Astrocyte of the cerebellum (primary cell): ENCODE results near the gene TRPV4.

ENCODE experiments used
- DNase-seq: peaks from one replicate; pipeline ENCODE4 v3.0.0-alpha.2; 2011; ENCODE audit warnings: low read depth
- H3K4me3 ChIP-seq: 2 replicates; pipeline ENCODE4 v1.5.1; 2011; ENCODE audit warnings: mild to moderate bottlenecking, low read depth, low read length, moderate library complexity
- in situ Hi-C: cut with HindIII; loops from 2 replicates; pipeline ENCODE4 v1.10.0; 2017; ENCODE audit warnings: low sequenced_read_pairs
- TF ChIP-seq, protein P1 (sequence below): IDR thresholded peaks from 2 replicates; pipeline ENCODE4 v1.5.1; 2012; ENCODE audit warnings: low read length, low read depth, moderate library complexity, mild to moderate bottlenecking; ENCODE audit errors: missing control alignments

TRPV4 gene

DNA sequence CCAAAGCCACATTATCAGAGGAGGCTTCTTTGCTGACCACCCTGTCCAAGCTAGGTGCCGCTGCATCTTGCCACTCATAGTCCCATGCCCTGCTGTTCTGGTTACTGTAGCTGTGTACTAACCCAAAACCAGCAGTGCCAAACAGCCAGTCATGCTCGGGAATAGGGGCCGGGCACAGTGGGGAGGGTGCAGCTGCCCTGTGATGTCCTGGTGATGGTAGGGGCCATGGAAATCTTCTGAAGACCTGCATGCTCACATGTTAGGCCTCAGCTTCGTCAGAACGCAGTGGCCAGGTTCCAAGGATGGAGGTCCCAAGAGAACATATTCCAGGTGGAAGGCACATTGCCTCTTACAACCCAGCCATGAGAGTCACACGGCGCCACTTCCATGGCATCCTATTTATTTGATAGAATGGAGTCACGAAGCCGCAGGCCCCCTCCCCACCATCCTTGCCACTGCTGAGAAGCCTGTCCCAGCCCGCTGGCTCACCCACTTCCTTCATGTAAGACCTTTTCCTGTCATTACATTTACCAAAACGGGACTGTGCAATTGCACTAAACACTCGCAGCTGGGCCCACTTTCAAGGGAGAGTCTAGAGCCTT is 71.0 kb downstream of the TRPV4 start:
- in situ Hi-C loops: no loop called here
- no peak for DNase-seq
- TF ChIP-seq, protein P1, sequence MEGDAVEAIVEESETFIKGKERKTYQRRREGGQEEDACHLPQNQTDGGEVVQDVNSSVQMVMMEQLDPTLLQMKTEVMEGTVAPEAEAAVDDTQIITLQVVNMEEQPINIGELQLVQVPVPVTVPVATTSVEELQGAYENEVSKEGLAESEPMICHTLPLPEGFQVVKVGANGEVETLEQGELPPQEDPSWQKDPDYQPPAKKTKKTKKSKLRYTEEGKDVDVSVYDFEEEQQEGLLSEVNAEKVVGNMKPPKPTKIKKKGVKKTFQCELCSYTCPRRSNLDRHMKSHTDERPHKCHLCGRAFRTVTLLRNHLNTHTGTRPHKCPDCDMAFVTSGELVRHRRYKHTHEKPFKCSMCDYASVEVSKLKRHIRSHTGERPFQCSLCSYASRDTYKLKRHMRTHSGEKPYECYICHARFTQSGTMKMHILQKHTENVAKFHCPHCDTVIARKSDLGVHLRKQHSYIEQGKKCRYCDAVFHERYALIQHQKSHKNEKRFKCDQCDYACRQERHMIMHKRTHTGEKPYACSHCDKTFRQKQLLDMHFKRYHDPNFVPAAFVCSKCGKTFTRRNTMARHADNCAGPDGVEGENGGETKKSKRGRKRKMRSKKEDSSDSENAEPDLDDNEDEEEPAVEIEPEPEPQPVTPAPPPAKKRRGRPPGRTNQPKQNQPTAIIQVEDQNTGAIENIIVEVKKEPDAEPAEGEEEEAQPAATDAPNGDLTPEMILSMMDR: no peak
- H3K4me3 ChIP-seq: no peak overlapping the region

DNA sequence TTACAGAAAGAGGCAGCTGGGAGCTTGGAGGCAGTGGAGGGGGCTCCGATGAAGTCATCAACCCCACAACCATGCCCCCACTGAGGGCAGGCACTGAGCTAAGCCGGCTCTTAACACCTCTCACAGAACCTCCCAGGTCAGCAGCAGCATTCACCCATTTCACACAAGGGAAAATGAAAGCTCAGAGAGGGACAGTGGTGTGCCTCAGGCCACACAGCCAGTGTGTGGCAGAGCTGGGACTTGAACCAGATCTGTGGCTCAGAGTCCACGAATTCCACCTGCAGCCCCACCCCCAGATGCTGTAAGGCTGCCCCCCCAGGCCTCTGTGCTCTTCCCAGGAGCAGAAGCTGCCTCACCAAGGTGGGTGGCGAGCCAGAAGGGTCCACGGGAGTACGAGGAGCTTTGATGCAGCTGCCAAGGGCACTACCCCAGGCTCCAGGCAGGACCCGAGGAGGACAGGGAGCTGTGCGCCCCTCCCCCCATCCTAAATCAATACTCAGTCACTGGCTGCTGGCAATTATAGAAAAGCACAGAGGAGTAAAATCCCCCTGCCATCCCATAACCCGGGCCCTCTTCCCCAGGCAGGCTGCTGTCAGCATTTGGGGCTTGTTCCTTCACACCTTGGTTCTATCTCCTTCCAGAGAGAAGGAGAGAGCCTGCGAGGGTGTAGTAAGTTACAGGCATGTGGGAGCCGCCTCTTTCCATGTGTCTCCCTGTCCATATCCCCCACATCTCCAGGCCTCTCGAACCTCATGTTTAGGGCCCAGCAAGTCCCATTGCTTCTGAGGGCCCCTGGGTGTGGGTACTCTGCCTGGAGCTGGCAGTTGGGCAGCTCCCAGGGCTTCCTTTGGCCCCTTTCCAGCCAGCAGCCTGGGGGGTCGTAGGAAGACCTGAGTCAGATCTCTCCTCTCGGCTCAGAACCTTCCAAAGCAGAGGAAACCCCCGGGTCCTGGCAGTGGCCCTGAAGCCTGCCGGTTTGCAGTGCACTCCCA is 72.0 kb downstream of the TRPV4 start:
- DNase-seq: no peak
- TF ChIP-seq, protein P1: no peak
- no peak overlapping the region for H3K4me3 ChIP-seq
- in situ Hi-C loops: no loop called here

DNA sequence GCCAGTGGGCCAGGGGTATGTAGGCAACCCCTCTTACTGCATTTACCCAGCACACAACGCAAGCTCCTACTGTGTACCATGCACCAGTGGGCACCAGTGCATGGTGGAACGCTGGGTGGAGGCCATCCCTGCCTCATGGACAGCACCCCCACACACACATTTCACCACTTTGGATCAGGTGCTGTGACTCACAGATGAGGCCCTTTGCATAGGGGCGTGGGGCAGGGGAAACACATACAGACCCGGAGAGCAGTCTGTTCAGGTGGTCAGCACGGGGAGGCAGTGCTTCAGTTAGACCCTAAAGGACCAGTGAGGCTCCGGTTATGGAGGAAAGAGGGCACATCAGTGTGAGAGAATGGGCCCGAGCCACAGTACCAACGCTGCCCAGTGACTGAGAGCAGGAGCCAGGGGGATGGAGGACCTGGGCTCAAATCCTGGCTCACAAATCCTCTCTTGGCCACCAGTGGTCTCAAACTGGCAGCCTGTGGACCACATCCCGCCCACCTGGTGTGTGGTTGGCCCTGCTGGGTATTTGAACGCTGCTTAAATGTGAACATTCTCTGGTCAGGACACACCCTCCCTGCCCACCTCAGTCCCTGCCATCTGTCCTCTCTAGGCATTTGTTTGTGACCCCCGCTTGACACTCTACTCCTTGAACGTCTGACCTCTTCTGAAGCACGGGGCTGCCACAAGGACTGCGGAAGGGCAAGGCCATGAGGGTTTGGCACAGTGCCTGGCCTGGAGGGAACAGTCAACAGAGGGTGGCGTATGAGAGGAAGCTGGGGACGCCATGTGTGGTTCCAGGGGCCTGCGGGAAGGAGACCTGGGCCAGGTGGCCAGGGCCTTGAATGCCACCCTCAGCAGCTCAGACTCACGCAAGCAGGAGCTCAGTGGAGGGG is 72.9 kb downstream of the TRPV4 start:
- TF ChIP-seq, protein P1: no peak
- no peak for DNase-seq
- in situ Hi-C loops: no loop called here
- H3K4me3 ChIP-seq: no peak overlapping the region

DNA sequence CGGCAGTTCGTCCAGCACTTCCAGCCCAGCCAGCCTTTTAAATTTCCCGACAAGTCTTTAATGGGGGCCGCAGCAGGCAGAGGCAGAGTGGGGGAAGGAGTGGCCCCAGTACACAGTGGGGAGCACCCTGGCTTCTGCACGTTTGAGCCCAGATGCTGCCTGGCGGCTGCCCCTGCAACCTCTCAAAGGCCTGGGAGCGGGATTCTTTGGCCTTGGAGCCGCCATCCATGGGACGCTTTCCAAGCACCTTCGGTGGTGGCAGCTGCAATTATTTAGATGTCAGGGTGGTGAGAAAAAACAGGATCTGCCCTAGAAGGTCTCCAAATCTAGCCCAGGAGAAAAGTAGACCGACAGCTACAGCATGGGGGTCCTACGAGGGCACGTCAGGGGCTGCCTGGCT is 73.6 kb downstream of the TRPV4 start:
- H3K4me3 ChIP-seq: no peak overlapping the region
- no peak for DNase-seq
- in situ Hi-C loops: no loop called here
- TF ChIP-seq, protein P1: no peak

DNA sequence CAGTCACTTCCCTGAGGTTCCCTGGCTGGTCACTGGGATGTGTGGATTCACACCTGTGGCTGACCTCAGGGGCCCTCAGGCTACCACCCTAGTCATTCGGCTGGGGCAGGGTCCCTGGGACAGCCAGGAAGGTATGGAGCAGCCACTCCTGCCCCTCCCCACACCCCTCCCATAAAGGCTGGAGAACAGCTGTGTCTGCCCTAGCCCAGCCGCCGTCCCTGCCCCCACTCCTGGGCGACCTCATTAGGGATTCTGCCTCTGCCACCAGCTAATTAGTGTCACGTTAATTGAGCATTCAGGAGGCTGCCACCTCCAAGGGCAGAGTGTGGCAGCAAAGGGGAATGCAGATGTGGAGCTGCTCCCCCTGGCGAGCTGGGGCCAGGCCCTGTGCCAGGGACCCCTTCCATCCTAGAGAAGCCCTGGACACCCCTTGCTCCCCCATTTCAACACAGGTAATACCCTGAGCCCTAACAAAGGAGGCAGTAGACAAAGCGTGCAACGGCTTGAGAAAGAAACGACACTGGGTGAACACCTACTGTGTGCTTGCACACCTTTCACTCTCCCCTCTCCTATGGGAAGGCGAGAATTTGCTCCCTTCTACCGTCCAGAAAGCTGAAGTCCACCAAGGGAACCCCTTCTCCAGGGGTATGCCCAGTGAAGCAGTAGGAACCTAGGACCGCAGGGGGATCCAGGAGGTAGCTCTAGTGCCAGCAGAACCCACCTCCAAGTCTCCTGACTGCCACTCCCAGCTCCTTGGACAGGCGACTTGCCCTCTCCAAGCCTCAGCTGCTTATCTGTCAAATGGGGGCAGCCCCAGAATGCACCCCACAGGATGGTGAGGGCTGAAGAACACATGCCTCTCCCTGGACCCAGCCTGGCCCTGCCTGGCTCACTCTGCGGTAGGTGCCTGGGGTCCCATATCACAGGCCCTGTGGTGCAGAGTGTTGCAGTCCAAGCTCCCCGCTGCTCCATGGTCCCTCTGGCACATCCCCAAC is 74.5 kb downstream of the TRPV4 start:
- in situ Hi-C loops: no loop called here
- no peak overlapping the region for H3K4me3 ChIP-seq
- no peak for DNase-seq
- TF ChIP-seq, protein P1: no peak
